ENCODE results near the gene EGF.
"Not testable (repeated sequence)": the region's sequence is repeated elsewhere in the genome, so short reads cannot be mapped to it uniquely, and the experiment has no call there.

Gene EGF

DNA sequence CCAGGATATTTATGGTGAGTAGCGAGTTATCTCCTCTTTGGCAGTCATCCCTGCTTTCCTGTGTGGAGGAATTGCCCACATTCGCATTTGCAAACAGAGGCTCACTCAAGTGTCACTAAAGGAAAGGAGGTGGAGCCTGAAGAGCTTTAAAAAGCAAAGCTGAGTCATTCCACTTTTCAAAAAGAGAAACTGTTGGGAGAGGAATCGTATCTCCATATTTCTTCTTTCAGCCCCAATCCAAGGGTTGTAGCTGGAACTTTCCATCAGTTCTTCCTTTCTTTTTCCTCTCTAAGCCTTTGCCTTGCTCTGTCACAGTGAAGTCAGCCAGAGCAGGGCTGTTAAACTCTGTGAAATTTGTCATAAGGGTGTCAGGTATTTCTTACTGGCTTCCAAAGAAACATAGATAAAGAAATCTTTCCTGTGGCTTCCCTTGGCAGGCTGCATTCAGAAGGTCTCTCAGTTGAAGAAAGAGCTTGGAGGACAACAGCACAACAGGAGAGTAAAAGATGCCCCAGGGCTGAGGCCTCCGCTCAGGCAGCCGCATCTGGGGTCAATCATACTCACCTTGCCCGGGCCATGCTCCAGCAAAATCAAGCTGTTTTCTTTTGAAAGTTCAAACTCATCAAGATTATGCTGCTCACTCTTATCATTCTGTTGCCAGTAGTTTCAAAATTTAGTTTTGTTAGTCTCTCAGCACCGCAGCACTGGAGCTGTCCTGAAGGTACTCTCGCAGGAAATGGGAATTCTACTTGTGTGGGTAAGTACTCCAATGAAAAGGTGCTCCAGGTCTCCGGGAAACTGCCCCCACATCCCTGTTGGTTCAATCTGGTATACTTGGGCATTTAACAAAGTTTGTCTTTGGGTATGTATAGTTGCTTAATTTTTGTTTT lies at the start of gene EGF:
Gene EGF, plus strand, starts transcription at position 178 of the 890 bp plus-strand sequence. Its CDS starts 453 bp downstream, at position 631.
- DNase-seq, result peak in 1 of 2 experiments; percentile 12

DNA sequence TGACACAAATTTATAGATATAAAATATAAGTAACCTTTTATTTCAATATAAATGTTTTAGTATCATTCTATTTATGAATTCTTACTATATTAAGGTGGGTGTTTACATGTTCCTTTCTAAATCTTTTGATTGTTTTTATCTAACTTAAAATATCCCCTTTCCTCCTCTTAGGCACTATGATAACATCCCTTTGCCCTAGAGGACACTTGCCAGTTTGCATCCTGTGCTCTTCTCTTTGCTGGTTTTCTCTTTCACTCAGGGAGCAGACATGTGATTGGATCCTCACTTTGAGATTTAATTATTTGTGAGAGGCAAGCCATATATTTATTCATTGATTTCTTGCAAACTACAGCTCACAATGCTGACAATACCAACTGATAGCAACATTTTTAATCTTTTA lies 48.5 kb upstream of the EGF start:
- DNase-seq, result no peak

DNA sequence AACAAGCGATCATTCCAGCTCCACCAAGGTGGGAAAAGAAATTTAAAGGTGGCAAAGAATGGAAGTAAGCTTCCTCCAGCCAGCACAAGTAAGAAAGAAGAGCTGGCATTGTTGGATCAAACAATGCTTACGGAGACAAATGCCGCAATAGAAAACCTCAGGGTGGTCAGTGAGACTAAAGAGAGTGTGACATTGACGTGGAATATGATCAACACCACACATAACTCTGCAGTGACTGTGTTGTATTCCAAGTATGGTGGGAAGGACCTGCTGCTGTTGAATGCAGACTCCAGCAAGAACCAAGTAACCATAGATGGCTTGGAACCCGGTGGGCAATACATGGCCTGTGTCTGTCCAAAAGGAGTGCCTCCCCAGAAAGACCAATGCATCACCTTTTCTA lies 42.6 kb upstream of the EGF start:
- no peak for DNase-seq

DNA sequence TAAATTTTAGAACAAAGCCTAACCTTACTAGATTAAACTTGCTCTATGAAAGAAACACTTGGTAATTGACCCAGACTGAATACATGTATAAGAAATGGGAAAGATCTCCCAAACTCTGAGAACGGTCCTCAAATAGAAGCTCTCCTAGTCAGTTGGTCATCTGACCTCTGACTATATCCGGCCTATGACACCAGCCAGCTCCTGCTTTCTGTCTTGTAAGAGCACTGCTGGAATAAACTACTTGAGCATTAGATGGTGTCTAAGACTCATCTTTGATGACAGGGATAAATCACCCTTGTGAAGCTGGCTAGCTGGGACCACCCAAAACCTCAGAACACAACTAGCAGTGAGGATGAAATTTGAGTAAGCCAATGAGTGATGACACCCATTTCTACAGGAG lies 40.6 kb upstream of the EGF start:
- DNase-seq, result no peak

DNA sequence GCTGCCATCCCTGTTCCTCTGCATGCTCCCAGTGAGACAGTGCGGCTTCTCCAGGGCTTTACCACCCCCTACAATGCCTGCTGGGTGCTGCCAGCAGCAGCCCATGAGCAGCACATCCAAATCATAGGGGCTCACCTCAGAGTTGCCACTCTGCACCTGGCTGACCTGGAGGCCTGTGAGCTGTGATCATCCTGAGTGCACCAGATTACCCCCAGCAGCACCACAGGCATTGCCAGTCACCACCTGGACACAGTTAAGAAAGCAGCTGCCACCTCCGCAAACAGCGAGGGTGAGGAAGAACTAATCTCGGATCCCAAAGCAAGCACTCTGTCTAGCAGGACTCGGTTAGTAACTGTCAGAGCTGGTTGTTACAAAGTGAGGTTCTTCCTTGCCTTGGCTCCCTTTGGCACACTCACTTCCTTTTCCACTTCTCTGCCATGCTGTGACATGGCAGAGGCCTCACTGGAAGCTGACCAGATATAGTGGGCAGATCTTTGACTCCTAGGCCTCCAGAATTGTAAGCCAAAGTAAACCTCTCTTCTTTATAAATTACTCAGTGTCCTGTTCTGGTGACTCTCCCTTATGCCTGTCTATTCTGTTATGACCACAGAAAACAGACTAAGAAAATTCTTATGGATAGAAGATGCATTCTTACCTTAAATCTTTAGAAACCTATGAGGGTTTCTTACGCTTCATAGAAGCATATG lies 39.6 kb upstream of the EGF start:
- no peak for DNase-seq

DNA sequence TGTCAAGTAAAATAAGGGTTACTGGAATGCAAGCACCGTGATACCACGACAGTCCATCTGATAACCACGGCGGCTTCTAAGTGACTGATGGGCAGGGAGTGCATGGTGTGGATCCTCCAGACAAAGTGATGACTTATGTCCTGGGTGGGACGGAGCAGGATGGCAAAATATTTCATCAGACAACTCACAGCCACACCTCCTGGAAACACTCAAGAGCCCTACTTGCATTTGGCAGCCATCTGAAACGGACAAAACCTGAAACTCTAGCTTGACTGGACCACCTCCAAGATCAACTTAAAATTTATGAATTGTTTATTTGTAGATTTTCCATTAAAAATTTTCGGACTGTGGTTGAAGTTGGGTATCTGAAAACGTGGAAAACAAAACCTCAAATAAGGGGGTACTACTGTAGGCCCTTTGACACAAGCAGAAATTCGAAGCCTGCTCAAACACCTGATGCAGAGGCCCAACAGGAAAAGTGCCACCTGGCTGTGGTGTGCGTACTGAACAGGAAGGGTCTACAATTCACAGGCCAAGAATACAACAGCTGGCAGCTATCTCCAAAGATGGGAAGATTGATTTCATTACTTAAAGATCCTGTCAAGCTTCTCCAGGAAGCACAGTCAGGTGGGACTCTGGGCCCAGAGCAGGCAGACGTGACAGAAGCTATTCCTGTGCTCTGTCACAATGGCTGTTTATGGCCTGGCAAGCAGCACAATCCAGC lies 38.7 kb upstream of the EGF start:
- DNase-seq, result no peak

DNA sequence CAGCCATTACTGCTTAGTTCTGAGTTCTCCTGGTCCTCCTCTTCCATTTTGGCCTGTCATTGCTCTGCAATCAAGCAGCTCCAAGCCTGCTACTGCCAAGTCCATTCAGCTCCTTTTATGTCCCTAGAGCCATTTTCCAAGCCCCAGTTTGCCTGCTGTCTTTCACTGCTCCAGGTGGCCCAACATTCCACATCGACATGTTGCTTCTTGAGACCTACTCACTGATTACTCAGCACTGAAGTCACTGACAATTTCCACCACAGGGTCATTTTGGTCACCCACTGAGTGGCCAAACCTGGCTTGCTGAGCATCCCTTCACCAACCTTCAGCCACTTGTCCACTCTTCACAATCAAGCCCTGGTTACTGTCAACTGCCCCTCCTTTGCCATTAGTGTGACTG lies 37.6 kb upstream of the EGF start:
- no peak for DNase-seq

DNA sequence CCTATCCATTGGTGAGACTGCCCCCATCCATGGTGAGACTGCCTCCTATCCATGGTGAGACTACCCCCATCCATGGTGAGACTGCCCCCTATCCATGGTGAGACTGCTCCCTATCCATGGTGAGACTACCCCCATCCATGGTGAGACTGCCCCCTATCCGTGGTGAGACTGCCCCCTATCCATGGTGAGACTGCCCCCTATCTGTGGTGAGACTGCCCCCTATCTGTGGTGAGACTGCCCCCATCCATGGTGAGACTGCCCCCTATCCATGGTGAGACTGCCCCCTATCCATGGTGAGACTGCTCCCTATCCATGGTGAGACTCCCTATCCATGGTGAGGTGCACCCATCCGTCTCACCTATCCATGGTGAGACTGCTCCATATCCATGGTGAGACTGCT lies 37.1 kb upstream of the EGF start:
- DNase-seq, result not testable (repeated sequence)

DNA sequence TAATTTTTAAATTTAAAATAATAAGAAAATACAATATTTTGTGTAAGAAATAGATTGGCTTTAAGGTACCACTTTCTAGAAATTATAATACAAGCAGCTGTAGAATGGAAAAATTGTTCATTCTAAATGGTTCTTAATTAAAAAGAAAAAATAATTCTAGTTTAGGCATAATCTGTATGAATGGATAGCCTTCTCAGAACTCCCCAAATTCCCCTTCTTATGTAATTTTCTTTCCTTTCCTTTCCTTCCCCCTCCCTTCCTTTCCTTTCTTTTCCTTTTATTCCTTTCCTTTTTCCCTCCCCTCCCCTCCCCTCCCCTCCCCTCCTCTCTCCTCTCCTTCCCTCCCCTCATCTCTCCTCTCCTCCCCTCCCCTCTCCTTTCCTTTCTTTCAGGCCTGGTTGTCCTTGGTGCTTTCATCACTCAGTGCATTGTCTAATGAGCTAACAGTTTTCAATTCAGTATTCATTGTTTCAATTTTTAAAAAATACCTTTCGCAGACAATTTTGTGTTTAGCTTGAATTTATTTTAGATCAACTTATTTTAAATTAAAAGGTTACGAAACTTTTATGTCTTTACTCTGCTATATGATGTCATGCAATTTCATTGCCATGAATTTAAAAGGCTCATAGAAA lies 35.9 kb upstream of the EGF start:
- no peak for DNase-seq

DNA sequence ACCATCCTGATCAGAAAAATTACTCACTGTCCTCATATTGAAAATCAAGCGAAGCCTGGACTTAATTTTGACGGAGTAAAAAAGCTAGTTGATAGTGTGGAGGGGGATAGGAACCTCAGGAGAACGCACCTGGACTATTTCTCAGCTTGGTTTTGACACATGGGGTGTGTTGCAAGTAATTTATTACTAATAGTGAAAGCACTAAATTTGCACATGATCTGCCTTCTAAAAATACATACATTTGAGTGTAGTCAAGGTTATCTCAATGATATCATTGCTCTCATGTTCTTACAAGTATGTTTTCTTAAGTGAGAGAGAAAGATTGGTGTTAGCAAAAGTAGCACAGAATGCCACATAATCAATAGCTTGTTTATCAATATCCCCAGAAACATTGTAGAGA lies 35.3 kb upstream of the EGF start:
- DNase-seq, result no peak

DNA sequence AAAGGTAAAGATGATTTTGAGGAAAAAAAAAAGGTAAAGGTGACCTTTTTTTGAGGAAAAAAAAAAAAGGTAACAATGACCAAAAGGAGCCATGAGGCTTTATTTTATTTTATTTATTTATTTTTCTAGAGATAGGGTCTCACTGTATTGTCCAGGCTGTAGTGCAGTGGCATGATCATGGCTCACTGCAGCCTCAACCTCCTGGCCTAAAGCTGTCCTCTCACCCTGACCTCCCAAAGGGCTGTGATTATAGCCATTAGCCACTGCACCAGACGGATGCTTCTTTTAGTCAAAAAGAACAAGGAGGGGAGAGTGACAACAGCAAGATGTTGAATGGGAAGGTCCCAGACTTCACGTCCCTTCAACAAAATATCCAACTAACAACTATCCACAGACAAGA lies 34.3 kb upstream of the EGF start:
- DNase-seq, result no peak

DNA sequence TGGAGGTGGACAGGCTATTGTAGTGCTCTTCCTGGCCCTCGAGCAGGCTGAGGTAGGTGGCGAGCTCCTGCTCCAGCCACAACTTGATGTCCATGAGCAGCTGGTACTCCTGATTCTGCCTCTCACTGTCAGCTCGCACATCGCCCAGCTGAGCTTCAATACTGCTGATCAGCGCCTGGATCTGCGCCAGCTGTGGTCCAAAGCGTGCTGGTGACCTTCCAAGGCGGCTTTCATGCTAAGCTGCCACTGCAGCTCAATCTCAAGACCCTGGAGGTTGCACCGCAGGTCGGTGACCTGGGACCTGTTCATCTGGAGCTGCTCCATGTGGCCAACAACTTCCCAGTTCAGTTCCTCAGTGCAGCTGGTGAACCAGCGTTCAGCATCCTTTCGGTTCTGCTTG lies 33.6 kb upstream of the EGF start:
- DNase-seq, result no peak

DNA sequence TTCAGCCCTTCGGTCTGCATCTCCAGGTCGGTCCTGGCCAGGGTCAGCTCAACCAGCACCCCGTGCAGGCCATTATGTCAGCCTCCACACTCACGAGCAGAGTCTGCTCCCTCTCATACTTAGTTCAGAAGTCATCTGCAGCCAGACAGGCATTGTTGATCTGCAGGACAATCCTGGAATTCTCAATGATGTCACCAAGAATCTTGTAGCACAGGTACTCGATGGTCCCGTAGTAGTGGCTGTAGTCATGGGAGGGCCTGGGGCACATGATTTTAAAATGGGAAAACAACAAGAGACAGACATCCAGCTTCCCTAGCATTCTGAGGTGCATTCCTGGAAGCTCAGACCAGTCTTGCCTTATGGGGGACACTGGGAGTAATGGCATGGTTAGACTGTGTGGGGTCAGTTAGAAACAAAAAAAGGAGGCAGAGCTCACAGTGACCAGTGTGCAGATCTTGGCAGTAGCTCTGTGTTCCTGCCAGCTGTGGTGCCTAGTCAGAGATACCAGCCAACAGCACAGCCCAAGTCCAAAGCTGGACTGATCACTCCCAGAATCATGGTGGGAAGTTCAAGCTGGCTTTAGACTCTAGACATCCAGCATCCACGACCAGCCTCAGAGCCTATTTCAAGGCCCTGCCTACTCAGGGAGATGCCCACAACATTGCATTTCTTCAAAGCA lies 32.9 kb upstream of the EGF start:
- DNase-seq, result no peak

DNA sequence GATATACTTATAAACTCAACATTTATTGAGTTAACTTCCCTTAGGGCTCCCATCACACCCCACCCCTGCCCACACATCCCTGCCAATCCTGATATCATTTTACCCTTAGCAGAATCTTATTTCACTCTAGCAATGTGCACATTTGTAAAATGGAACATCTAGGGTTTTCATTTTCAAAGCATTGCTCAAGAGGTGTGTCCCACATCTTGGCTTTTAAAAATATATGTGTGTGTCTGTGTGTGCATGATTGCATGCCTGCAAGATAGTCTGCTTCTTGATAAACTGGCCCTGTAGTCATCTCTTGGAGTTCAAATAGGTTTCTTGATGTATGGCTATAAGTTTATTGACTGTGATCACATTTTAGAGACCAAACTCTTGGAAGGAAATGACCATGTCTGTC lies 26.4 kb upstream of the EGF start:
- no peak for DNase-seq

DNA sequence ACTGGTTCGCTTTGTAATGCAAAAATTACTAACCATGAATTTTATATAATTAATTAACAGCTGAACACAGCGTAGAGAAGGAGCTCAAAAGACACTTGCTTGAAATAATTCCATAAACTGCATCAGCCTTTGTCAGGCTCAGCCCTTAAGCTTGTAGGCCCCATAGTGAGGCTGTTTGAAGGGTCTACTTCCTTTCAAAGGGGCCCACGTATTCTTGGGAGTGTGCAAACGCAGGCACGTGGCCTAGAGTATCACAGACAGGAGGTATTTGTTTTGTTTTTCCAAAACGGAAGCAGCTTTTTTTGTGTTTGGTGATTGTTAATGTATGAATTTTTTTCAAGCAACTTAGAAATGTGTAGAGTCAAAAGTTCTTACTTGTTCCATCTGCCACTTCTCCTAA lies 25.6 kb upstream of the EGF start:
- DNase-seq, result no peak

DNA sequence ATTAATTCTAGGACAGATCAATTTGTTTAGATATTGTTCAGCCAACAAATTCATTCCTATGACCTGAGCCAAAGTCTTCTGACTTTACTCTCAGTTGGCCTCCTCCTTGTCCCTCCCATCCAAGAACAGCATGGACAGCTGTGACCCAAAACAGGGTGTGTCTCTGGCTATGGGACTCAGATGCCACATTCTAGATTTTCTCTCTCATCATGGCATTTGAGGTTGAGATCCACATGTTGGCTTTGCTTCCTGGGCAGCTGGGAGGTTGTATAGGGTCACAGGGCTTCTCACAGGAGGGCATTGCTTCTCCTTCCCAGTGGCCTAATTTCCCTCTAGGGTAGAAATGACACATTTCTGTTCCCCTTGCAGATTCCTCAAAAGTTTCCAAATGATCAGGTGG lies 22.6 kb upstream of the EGF start:
- DNase-seq, result no peak

DNA sequence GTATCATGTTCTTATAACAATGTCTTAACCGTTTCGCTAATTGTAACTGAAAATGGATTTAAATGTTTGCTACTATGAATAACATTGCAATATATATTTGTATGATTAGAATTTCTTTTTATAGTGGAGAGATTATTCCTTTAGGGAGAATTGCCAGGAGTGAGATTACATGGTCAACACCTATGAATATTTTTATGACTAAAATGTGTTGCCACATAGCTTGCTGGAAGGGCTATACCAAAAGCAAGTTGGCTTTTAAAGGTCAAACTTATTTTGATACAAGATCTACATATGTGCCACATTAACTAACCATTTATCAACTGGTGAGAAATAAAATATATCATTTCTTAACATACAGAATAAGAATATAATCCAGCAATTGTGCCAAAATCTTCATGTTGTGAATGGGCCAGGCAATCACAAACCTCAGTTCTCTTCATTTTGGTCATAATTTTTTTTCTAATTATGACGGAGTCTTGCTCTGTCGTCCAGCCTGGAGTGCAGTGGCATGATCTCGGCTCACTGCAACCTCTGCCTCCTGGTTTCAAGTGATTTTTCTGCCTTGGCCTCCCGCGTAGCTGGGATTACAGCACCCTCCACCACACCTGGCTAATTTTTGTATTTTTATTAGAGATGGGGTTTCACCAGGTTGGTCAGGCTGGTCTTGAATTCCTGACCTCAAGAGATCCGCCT lies 10.0 kb upstream of the EGF start:
- no peak for DNase-seq

DNA sequence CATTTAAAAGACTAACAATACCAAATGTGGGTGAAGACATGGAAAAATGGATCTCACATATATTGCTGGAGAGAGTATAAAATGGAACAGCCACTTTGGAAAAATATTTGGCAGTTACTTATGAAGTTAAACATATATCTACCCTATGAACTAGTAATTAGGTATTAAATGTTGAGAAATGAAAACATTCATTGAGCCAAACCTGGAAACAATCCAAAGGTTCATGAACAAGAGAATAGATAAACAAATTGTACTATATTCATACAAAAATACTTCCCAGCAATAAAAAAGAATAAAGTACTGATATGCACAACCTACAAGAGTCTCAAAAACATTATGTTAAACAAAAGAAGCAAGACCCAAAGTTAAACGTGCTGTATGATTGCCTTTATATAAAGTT lies 4.0 kb upstream of the EGF start:
- no peak for DNase-seq

DNA sequence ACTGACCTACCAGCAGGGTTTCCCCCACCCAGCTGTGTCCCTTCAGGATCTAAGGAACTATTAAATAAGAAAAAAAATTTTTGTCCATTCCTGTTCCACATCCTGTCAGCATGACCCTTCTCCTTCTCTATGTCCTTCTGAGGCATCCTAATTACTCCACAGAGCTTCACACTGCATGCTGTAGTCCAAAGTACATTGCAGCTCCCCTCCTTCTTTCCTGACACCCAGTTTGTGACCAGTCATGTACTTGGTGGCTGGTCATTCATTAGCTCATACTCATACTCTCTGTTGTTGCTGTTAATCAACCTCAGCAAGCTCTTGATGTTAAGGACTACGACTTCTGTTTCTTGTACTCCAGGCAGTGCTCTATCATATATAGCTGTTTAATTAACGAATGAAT lies 2.4 kb upstream of the EGF start:
- no peak for DNase-seq

DNA sequence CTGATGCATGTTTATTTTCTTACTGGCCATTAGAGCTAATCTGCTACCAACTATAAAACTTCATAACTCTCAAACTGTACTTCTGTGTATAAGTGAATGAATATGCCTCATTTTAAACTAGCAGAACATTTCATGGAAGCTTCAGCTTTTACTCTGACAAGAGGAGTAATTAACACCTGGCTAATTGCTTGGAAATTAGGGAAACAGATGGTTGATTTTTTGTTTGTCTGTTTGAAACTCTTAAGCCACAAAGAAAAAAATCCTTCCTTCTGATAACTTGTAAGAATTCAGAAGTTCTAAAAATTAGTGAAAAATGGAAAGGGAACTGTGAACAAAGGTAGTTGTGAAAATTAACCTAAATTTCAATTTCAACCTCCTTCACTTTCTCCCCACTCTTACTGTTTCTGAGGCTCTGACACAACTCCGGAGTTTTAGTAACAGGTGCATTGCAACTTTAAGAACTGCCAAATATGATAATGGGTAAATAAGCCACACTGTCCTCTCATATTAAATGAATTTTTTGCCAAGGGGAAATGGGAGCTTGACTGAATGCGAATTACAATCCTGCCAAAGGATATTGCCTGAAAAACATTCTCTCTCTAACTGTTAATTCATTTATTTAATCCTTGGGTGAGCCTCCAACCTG lies 1.0 kb downstream of the EGF start:
- no peak for DNase-seq

DNA sequence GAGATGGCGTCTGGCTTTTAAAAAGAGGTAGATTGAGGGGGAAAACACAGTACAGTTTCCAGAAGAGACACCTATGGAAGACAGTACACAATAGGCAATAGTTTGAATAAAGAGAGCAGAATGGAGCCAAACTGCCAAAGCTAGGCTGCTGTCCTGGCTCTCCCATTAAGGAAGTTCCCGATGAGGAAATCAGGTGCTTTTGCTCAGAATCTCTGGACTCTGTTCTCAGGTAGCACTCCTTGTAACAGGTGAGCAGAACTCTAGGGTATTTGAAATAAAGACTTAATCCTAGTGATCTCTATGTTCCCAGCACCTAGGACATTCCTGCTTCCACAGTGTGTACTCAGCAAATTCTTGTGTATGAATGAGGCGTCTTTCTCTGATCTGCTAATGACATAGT lies 1.6 kb downstream of the EGF start:
- no peak for DNase-seq
